Activated CD4-positive, alpha-beta memory T cell treated with anti-CD3 and anti-CD28 coated beads, Interleukin-2, amount 10 ng/mL, durations not matched to agents 7 days and 5 days (primary cell): ENCODE data around the gene MRGPRF. TPM values are rescaled to one million over a fixed set of nuclear protein-coding genes. Genes with fewer than 3 reads are reported as not detected.

ENCODE experiments used
- CTCF ChIA-PET: fragments of 350-600 bp; sonication (Branson Sonifier 250); formaldehyde crosslinking; loops from one replicate; lab custom pipeline; 2021; ENCODE audit warnings: antibody characterized with exemption, inconsistent platforms; lab: Charles Lee
- POLR2A ChIA-PET: fragments of 350-600 bp; sonication (Branson Sonifier 250); formaldehyde crosslinking; loops from one replicate; lab custom pipeline; 2021; ENCODE audit warnings: antibody characterized with exemption; lab: Charles Lee
- DNase-seq: peaks from one replicate; pipeline ENCODE4 v3.0.0-alpha.2; 2020
- H3K27ac Mint-ChIP-seq: one replicate; pipeline ENCODE4 v1.8.0; 2021; ENCODE audit warnings: mild to moderate bottlenecking, mixed read lengths
- H3K27me3 Mint-ChIP-seq: one replicate; pipeline ENCODE4 v1.8.0; 2021; ENCODE audit warnings: mixed read lengths
- H3K36me3 Mint-ChIP-seq: one replicate; pipeline ENCODE4 v1.8.0; 2021; ENCODE audit warnings: low read depth, mixed read lengths
- H3K4me1 Mint-ChIP-seq: one replicate; pipeline ENCODE4 v1.8.0; 2021; ENCODE audit warnings: mixed read lengths
- H3K4me3 Mint-ChIP-seq: one replicate; pipeline ENCODE4 v1.8.0; 2021; ENCODE audit warnings: mild to moderate bottlenecking, mixed read lengths
- H3K9me3 Mint-ChIP-seq: one replicate; pipeline ENCODE4 v1.8.0; 2021; ENCODE audit warnings: mixed read lengths
- total RNA-seq, 2 experiments: library from RNA; stranded (reverse); gene quantifications; one replicate each; pipeline ENCODE4 v1.2.3, GENCODE V29; 2021

Gene MRGPRF
- total RNA-seq, 2 experiments from 2014 or later = not detected

- Mint-ChIP-seq H3K27ac (no peak overlapping the region), H3K36me3 (no peaks in the 10 kb centered on the region), H3K9me3 (no peaks in the 10 kb centered on the region), H3K27me3 (peaks cover 14% of the 10 kb centered on the region), H3K4me1 (peaks cover 5% of the 10 kb centered on the region), H3K4me3 (no peak overlapping the region)
- ChIA-PET CTCF (no interaction called here), POLR2A (no interaction called here)
- DNase-seq = no peak
Measured at GRCh38 chr11:68992743-68993255, 20.2 kb downstream of the MRGPRF start.

DNA sequence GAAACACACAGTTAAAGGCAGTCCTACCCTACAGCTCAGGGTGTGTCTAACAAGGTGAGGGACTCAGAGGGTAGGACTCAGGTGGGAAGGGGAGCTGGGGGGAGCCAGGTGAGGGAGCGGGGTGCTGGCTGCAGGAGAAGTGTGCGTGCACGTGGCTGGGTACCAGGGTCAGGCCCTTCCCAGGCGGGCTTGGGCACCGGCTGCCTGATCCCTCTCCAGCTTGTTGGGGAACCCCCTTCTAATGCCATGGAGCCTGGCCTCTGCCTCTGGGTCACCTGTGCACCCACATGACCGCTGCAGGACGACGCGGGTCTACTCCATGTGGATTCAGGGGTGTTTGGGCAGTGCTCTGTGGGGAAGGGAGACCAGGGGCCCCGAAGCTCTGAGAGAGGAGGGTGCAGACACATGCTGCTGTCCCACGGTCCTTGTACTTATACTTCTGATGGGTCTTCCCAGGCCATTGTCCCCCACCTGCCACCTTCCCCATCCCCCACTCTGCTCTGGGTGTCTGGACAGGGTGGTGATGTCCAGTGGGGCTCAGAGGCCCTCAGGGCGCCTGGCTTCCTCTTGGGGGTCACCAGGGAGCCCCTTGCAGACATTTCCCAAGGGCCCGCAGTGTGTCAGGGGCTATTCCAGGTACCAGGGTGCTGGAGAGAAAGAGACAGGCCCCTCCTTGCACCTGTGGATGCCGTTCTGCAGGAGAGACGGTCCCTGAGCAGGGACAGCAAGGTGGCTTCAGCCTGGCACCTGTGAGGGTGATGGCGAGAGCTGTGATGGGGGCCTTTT is 21.9 kb downstream of the MRGPRF start:
- DNase-seq = no peak
- peaks cover 27% of the 10 kb centered on the region for H3K27me3 Mint-ChIP-seq
- ChIA-PET POLR2A (no interaction called here), CTCF (interaction anchor here (1.0 kb wide), 1 partner anchor 54 kb away, joined by 3 read pairs; no protein-coding TSS in a partner anchor)
- no peaks in the 10 kb centered on the region for H3K9me3 Mint-ChIP-seq
- no peaks in the 10 kb centered on the region for H3K36me3 Mint-ChIP-seq
- H3K4me1 Mint-ChIP-seq = peaks cover 5% of the 10 kb centered on the region
- H3K27ac Mint-ChIP-seq = no peak overlapping the region
- no peak overlapping the region for H3K4me3 Mint-ChIP-seq

DNA sequence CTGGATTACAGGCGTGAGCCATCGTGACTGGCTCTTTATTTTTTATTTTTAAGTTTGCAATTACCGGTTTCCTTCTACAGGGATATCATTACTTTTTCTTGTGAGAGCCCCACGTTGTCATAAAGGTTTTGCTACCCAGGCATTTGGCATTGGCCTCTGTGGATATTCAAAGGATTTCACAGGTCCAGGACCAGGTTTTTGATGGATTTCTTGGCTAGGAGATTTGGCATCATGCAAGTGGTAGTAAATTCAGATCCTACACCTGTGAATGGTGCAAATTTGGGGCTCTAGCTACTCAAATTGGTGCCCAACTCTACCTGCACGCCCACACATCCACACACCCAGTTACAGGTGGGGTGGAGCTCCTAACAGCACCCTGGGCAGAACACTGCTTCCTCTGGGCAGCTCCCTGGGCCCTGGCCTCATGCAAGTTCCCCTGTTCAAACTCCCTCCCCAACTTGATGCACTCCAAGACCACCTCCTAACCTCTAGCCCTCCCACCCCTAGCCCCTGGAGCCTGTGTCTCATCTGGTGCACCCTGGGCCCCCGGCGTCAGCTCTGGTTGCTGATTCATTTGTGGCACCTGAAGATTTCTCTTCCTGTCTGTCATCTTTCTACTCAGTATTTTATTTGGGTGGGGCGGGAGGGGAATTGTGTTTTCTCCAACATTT is 23.0 kb downstream of the MRGPRF start:
- CTCF ChIA-PET = no interaction called here

DNA sequence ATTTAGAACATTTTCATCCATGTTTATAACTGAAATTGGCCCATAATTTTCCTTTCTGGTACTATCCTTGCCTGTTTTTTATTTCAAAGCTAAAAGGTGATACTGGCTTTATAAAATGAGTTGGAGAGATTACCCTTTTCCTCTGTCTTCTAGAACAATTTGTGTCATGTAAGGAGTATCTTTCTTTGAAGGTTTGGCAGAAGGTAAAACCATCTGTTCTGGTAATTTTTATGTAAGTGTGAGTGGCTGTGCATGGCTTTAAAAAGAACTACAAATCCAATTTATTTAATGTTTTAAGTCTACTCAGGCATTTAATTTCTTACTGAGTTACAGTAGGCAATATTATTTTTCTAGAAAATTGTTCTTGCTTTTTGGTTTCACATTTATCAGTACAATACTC is 24.6 kb downstream of the MRGPRF start:
- POLR2A ChIA-PET = no interaction called here
- CTCF ChIA-PET = no interaction called here
- no peak for DNase-seq
- H3K4me1 Mint-ChIP-seq = peaks cover 5% of the 10 kb centered on the region
- H3K4me3 Mint-ChIP-seq = no peak overlapping the region
- H3K9me3 Mint-ChIP-seq = no peaks in the 10 kb centered on the region
- H3K27me3 Mint-ChIP-seq = peaks cover 33% of the 10 kb centered on the region
- no peak overlapping the region for H3K27ac Mint-ChIP-seq
- no peaks in the 10 kb centered on the region for H3K36me3 Mint-ChIP-seq

More for the DNA sequence above, 23.0 kb downstream of the MRGPRF start:
- Mint-ChIP-seq H3K27me3 (peaks cover 29% of the 10 kb centered on the region), H3K4me1 (peaks cover 5% of the 10 kb centered on the region), H3K27ac (no peak overlapping the region), H3K36me3 (no peaks in the 10 kb centered on the region), H3K4me3 (no peak overlapping the region), H3K9me3 (no peaks in the 10 kb centered on the region)
- DNase-seq = no peak
- POLR2A ChIA-PET = no interaction called here

DNA sequence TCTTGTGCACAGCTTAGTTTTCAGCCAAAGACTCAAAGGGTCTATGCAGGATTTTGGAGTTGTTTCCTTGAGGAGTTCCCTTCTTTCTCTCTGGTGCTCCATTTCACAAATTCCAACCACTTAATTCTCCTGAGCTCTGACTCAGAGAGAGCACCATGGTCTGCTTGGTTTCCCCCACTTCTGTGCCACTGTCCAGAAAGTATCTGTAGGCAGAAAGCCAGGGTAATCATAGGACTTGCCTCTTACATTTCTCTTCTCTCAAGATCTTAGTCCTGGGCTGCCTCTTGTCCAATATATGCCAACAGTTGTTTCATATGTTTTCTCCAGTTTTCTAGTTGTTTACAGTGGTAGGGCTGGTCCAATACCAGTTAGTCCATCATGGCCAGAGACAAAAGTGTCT is 25.8 kb downstream of the MRGPRF start:
- ChIA-PET CTCF (no interaction called here), POLR2A (no interaction called here)
- H3K27ac Mint-ChIP-seq = no peak overlapping the region

GRCh38 chr11:68983801-68984200 is 29.2 kb downstream of the MRGPRF start:
- DNase-seq = no peak
- CTCF ChIA-PET = no interaction called here
- Mint-ChIP-seq H3K4me1 (no peaks in the 10 kb centered on the region), H3K27ac (no peak overlapping the region), H3K27me3 (peaks cover 28% of the 10 kb centered on the region), H3K36me3 (no peaks in the 10 kb centered on the region), H3K4me3 (no peak overlapping the region), H3K9me3 (no peaks in the 10 kb centered on the region)
- POLR2A ChIA-PET = no interaction called here

More for the DNA sequence above, 25.8 kb downstream of the MRGPRF start:
- Mint-ChIP-seq H3K27me3 (peaks cover 32% of the 10 kb centered on the region), H3K4me1 (peaks cover 5% of the 10 kb centered on the region), H3K9me3 (no peaks in the 10 kb centered on the region), H3K36me3 (no peaks in the 10 kb centered on the region), H3K4me3 (no peak overlapping the region)
- no peak for DNase-seq

DNA sequence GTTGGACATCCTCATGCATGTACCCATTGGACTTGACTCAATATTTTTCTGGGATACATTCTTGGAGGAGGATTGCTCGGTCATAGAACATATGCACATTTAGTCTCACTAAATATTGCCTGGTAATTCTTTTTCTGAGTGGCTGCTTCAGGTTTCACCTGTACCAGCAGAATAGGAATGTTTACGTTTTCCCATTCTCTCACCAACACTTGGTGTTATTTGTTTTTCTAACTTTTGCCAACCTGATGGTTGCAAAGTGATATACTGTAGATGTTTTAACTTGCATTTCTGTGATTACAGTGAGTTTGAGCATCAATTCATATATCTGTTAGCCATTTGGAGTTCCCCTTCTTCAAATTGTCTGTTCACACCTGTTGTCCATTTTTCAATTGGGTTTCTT is 30.9 kb downstream of the MRGPRF start:
- H3K4me1 Mint-ChIP-seq = no peaks in the 10 kb centered on the region
- CTCF ChIA-PET = interaction anchor here (1.3 kb wide), 1 partner anchor 26 kb away, joined by 4 read pairs; no protein-coding TSS in a partner anchor
- no peaks in the 10 kb centered on the region for H3K9me3 Mint-ChIP-seq

GRCh38 chr11:68980776-68981065 is 32.3 kb downstream of the MRGPRF start, which contains the start of gene MRGPRD:
Gene MRGPRD (minus strand): TSS chr11:68980986. CDS start chr11:68980986, 0 bp downstream.
- Mint-ChIP-seq H3K27me3 (peaks cover 9% of the 10 kb centered on the region), H3K36me3 (no peaks in the 10 kb centered on the region), H3K27ac (no peak within 1 kb of the TSS), H3K4me3 (no peak within 1 kb of the TSS), H3K9me3 (no peaks in the 10 kb centered on the region), H3K4me1 (no peaks in the 10 kb centered on the region)
- DNase-seq = no peak
- ChIA-PET CTCF (no interaction called here), POLR2A (no interaction called here)

More for the DNA sequence above, 30.9 kb downstream of the MRGPRF start:
- peaks cover 18% of the 10 kb centered on the region for H3K27me3 Mint-ChIP-seq
- H3K36me3 Mint-ChIP-seq = no peaks in the 10 kb centered on the region
- no peak for DNase-seq
- H3K4me3 Mint-ChIP-seq = no peak overlapping the region
- no peak overlapping the region for H3K27ac Mint-ChIP-seq
- POLR2A ChIA-PET = no interaction called here

- H3K9me3 Mint-ChIP-seq = no peaks in the 10 kb centered on the region
- DNase-seq = no peak
- ChIA-PET CTCF (no interaction called here), POLR2A (interaction anchor here (0.9 kb wide), 1 partner anchor 14 kb away, joined by 3 read pairs; no protein-coding TSS in a partner anchor)
- H3K4me3 Mint-ChIP-seq = no peak overlapping the region
- H3K4me1 Mint-ChIP-seq = no peaks in the 10 kb centered on the region
- H3K27me3 Mint-ChIP-seq = peaks cover 8% of the 10 kb centered on the region
- H3K36me3 Mint-ChIP-seq = no peaks in the 10 kb centered on the region
- H3K27ac Mint-ChIP-seq = no peak overlapping the region
Measured at GRCh38 chr11:68979931-68980775, 32.9 kb downstream of the MRGPRF start.

DNA sequence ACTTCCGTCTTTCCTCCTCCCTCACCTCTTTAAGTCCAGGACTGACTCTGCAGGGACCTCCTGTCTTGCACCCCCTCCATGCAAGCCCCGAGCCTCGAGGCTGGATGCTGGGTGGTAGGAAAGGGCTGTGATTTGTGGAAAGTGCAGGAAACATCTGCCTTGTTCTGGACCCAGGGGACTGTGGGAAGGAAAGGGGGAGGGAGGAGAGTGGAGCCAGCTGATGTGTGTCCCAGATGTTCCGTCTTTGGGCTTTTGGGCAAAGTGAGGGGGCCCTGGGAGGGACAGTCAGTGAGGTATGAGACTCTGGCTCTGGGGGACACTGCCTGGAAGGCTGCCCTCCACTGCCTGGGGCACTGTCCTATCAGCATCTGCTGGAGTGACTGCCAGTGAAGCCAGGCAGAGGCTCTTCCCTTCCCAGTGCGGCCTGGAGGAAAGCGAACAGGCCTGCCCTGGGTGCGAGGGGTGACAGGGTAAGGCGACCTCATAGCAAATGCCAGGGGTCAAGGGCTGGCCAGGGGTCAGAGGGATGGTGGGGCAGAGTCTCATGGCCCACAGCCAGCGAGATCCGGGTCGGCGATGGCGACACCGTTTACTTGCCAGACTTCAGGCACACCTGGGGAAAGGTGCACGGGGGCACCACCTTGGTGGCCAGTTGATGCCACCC is 34.0 kb downstream of the MRGPRF start:
- ChIA-PET POLR2A (no interaction called here), CTCF (no interaction called here)
- H3K9me3 Mint-ChIP-seq = no peaks in the 10 kb centered on the region
- H3K36me3 Mint-ChIP-seq = no peaks in the 10 kb centered on the region
- no peak overlapping the region for H3K27ac Mint-ChIP-seq
- no peak overlapping the region for H3K4me3 Mint-ChIP-seq
- peaks cover 2% of the 10 kb centered on the region for H3K4me1 Mint-ChIP-seq
- DNase-seq = no peak
- H3K27me3 Mint-ChIP-seq = peaks cover 5% of the 10 kb centered on the region

- no peak for DNase-seq
- Mint-ChIP-seq H3K4me3 (no peak overlapping the region), H3K9me3 (no peaks in the 10 kb centered on the region), H3K27ac (no peak overlapping the region), H3K27me3 (peaks cover 4% of the 10 kb centered on the region), H3K4me1 (peaks cover 2% of the 10 kb centered on the region), H3K36me3 (no peaks in the 10 kb centered on the region)
- POLR2A ChIA-PET = no interaction called here
- CTCF ChIA-PET = no interaction called here
Measured at GRCh38 chr11:68978626-68978930, 34.5 kb downstream of the MRGPRF start.

GRCh38 chr11:68977781-68978625 is 35.0 kb downstream of the MRGPRF start:
- Mint-ChIP-seq H3K27me3 (peaks cover 4% of the 10 kb centered on the region), H3K4me3 (no peak overlapping the region), H3K4me1 (peaks cover 2% of the 10 kb centered on the region), H3K27ac (no peak overlapping the region), H3K9me3 (no peaks in the 10 kb centered on the region), H3K36me3 (no peaks in the 10 kb centered on the region)
- no peak for DNase-seq
- CTCF ChIA-PET = no interaction called here
- POLR2A ChIA-PET = no interaction called here
